HepG2 (cell line): ENCODE results near the gene ANKRD7. TPM values are rescaled to one million over a fixed set of nuclear protein-coding genes. Genes with fewer than 3 reads are reported as not detected.

ENCODE experiments used
- BORCS8-MEF2B ChIP-seq: sonication (generic); formaldehyde crosslinking; IDR thresholded peaks from 2 replicates; pipeline ENCODE4 v1.8.0; 2022; ENCODE audit warnings: mild to moderate bottlenecking, missing genetic modification reagents
- BRD4 ChIP-seq: sonication (generic); formaldehyde crosslinking; IDR thresholded peaks from 2 replicates; pipeline ENCODE4 v1.4.0; 2020; ENCODE audit warnings: missing genetic modification reagents
- CERS6 ChIP-seq: sonication (generic); formaldehyde crosslinking; IDR thresholded peaks from 2 replicates; pipeline ENCODE4 v1.5.0; 2020; ENCODE audit warnings: missing genetic modification reagents
- GATAD2A ChIP-seq: IDR thresholded peaks from 2 replicates; pipeline ENCODE4 v1.6.1; 2016
- KMT2A ChIP-seq: sonication (generic); formaldehyde crosslinking; IDR thresholded peaks from 2 replicates; pipeline ENCODE4 v1.4.0; 2020; ENCODE audit warnings: missing genetic modification reagents
- MEIS2 ChIP-seq: sonication (generic); formaldehyde crosslinking; IDR thresholded peaks from 2 replicates; pipeline ENCODE4 v1.9.0; 2021; ENCODE audit warnings: mild to moderate bottlenecking, missing genetic modification reagents
- NCOA2 ChIP-seq: sonication (generic); formaldehyde crosslinking; IDR thresholded peaks from 2 replicates; pipeline ENCODE4 v1.8.0; 2022; ENCODE audit warnings: inconsistent platforms
- NFKBIZ ChIP-seq: IDR thresholded peaks from 2 replicates; pipeline ENCODE4 v1.6.1; 2018; ENCODE audit warnings: missing genetic modification reagents, missing compliant biosample characterization
- NFYB ChIP-seq: sonication (generic); formaldehyde crosslinking; IDR thresholded peaks from 2 replicates; pipeline ENCODE4 v1.4.0; 2020; ENCODE audit warnings: missing genetic modification reagents
- NONO ChIP-seq, 2 experiments: fragments of 450-650 bp in 1 of 2; sonication (generic) in 1 of 2; formaldehyde crosslinking in 1 of 2; IDR thresholded peaks in 1 of 2; conservative IDR thresholded peaks in 1 of 2; 2 replicates each; pipeline versions ENCODE4 v1.6.1 to v1.8.0; 2017 to 2022; ENCODE audit warnings: mild to moderate bottlenecking in 1 of 2, missing genetic modification reagents in 1 of 2, moderate library complexity in 1 of 2
- NR0B2 ChIP-seq: sonication (generic); formaldehyde crosslinking; IDR thresholded peaks from 2 replicates; pipeline ENCODE4 v1.4.0; 2020; ENCODE audit warnings: mild to moderate bottlenecking, missing genetic modification reagents
- RFXAP ChIP-seq: sonication (generic); formaldehyde crosslinking; IDR thresholded peaks from 2 replicates; pipeline ENCODE4 v1.4.0; 2020; ENCODE audit warnings: missing genetic modification reagents, borderline replicate concordance
- SP2 ChIP-seq: sonication (generic); formaldehyde crosslinking; IDR thresholded peaks from 2 replicates; pipeline ENCODE4 v1.5.1; 2020; ENCODE audit warnings: mild to moderate bottlenecking, missing genetic modification reagents
- TBX2 ChIP-seq: sonication (generic); formaldehyde crosslinking; IDR thresholded peaks from 2 replicates; pipeline ENCODE4 v1.5.0; 2020; ENCODE audit warnings: missing genetic modification reagents, mild to moderate bottlenecking, borderline replicate concordance
- XRCC5 ChIP-seq: fragments of 200-400 bp; formaldehyde crosslinking; optimal IDR thresholded peaks from 2 replicates; pipeline ENCODE3; 2017; ENCODE audit warnings: mild to moderate bottlenecking, low read length
- ZNF143 ChIP-seq: sonication (generic); formaldehyde crosslinking; IDR thresholded peaks from 2 replicates; pipeline ENCODE4 v1.4.0; 2020; ENCODE audit warnings: missing genetic modification reagents
- ZNF263 ChIP-seq: sonication (generic); formaldehyde crosslinking; IDR thresholded peaks from 2 replicates; pipeline ENCODE4 v1.4.0; 2020; ENCODE audit warnings: missing genetic modification reagents
- ZNF333 ChIP-seq: sonication (generic); formaldehyde crosslinking; IDR thresholded peaks from 2 replicates; pipeline ENCODE4 v1.4.0; 2020; ENCODE audit warnings: mild to moderate bottlenecking, missing genetic modification reagents, borderline replicate concordance
- ZNF468 ChIP-seq: sonication (generic); formaldehyde crosslinking; IDR thresholded peaks from 2 replicates; pipeline ENCODE4 v1.8.0; 2022; ENCODE audit warnings: mild to moderate bottlenecking, moderate library complexity, missing genetic modification reagents
- ZSCAN31 ChIP-seq: sonication (generic); formaldehyde crosslinking; IDR thresholded peaks from 2 replicates; pipeline ENCODE4 v1.5.0; 2020; ENCODE audit warnings: low read depth, mild to moderate bottlenecking, missing genetic modification reagents
- polyA plus RNA-seq, 8 experiments: library from polyadenylated mRNA; depleted of rRNA in 3 of 8; stranded (reverse) in 7 of 8; unstranded in 1 of 8; fragments of >200 nt; fragmentation: Illumina TruSeq in 4 of 8; extraction: Trizol in 4 of 8; gene quantifications; 2 replicates each; pipeline versions ENCODE4 v1.2.1 to v1.2.3, GENCODE V29; 2011 to 2016; ENCODE audit warnings: low read depth in 4 of 8, missing spikeins in 1 of 8, mixed read lengths in 1 of 8; ENCODE audit not compliant: insufficient read depth in 1 of 8
- total RNA-seq, 5 experiments: library from RNA; depleted of rRNA; stranded (reverse); fragments of >200 nt; fragmentation: Illumina TruSeq; extraction: Trizol; gene quantifications; 2 replicates each; pipeline ENCODE4 v1.2.3, GENCODE V29; 2016; ENCODE audit warnings: low read depth in 1 of 5
- TF ChIP-seq, protein P1 (sequence below): sonication (generic); formaldehyde crosslinking; IDR thresholded peaks from 2 replicates; pipeline ENCODE4 v1.4.0; 2020; ENCODE audit warnings: missing genetic modification reagents
- TF ChIP-seq, protein P2 (sequence below): IDR thresholded peaks from 2 replicates; pipeline ENCODE4 v1.6.1; 2018; ENCODE audit warnings: missing genetic modification reagents

ANKRD7 gene
- total and polyA plus RNA-seq, 2 of the 13 experiments (the other 11 are each of a cell fraction or from before 2014, with no cell fraction given) = not detected

- TF ChIP-seq BRD4 (CRISPR knock-in tag) (no peak; the same call in 1 of the 2 replicates), NCOA2 (CRISPR knock-in tag) (0 out of 2 replicates have a peak, but pooled peaks have one; percentile 18), KMT2A (CRISPR knock-in tag) (peak; percentile 99), NR0B2 (CRISPR knock-in tag) (peak; percentile 74; the same call in 1 of the 2 replicates), SP2 (CRISPR knock-in tag) (peak; percentile 42), ZNF333 (CRISPR knock-in tag) (no peak), GATAD2A (CRISPR knock-in tag) (peak; percentile 9; the same call in 1 of the 2 replicates), BORCS8-MEF2B (CRISPR knock-in tag) (peak; percentile 70; the same call in 1 of the 2 replicates), XRCC5 (peak; percentile 15), ZNF263 (no peak), TBX2 (peak; percentile 43; the same call in 1 of the 2 replicates), NFKBIZ (CRISPR knock-in tag) (no peak), ZNF143 (CRISPR knock-in tag) (no peak; the same call in 1 of the 2 replicates), CERS6 (CRISPR knock-in tag) (no peak), NFYB (peak; percentile 77), ZSCAN31 (peak; percentile 31; the same call in 1 of the 2 replicates), RFXAP (CRISPR knock-in tag) (0 out of 2 replicates have a peak, but pooled peaks have one; percentile 21), MEIS2 (no peak; the same call in 1 of the 2 replicates), NONO (IDR thresholded peaks at IDR 0.05) (no peak), NONO (CRISPR knock-in tag; conservative IDR thresholded peaks at IDR 0.05) (0 out of 2 replicates have a peak, but pooled peaks have one; percentile 42), ZNF468 (CRISPR knock-in tag) (no peak)
- TF ChIP-seq, protein P1, sequence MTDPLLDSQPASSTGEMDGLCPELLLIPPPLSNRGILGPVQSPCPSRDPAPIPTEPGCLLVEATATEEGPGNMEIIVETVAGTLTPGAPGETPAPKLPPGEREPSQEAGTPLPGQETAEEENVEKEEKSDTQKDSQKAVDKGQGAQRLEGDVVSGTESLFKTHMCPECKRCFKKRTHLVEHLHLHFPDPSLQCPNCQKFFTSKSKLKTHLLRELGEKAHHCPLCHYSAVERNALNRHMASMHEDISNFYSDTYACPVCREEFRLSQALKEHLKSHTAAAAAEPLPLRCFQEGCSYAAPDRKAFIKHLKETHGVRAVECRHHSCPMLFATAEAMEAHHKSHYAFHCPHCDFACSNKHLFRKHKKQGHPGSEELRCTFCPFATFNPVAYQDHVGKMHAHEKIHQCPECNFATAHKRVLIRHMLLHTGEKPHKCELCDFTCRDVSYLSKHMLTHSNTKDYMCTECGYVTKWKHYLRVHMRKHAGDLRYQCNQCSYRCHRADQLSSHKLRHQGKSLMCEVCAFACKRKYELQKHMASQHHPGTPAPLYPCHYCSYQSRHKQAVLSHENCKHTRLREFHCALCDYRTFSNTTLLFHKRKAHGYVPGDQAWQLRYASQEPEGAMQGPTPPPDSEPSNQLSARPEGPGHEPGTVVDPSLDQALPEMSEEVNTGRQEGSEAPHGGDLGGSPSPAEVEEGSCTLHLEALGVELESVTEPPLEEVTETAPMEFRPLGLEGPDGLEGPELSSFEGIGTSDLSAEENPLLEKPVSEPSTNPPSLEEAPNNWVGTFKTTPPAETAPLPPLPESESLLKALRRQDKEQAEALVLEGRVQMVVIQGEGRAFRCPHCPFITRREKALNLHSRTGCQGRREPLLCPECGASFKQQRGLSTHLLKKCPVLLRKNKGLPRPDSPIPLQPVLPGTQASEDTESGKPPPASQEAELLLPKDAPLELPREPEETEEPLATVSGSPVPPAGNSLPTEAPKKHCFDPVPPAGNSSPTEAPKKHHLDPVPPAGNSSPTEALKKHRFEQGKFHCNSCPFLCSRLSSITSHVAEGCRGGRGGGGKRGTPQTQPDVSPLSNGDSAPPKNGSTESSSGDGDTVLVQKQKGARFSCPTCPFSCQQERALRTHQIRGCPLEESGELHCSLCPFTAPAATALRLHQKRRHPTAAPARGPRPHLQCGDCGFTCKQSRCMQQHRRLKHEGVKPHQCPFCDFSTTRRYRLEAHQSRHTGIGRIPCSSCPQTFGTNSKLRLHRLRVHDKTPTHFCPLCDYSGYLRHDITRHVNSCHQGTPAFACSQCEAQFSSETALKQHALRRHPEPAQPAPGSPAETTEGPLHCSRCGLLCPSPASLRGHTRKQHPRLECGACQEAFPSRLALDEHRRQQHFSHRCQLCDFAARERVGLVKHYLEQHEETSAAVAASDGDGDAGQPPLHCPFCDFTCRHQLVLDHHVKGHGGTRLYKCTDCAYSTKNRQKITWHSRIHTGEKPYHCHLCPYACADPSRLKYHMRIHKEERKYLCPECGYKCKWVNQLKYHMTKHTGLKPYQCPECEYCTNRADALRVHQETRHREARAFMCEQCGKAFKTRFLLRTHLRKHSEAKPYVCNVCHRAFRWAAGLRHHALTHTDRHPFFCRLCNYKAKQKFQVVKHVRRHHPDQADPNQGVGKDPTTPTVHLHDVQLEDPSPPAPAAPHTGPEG (CRISPR knock-in tag) = 0 out of 2 replicates have a peak, but pooled peaks have one; percentile 55
- TF ChIP-seq, protein P2, sequence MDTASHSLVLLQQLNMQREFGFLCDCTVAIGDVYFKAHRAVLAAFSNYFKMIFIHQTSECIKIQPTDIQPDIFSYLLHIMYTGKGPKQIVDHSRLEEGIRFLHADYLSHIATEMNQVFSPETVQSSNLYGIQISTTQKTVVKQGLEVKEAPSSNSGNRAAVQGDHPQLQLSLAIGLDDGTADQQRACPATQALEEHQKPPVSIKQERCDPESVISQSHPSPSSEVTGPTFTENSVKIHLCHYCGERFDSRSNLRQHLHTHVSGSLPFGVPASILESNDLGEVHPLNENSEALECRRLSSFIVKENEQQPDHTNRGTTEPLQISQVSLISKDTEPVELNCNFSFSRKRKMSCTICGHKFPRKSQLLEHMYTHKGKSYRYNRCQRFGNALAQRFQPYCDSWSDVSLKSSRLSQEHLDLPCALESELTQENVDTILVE (CRISPR knock-in tag) = no peak
Measured at GRCh38 chr7:118183786-118184564, 40.5 kb upstream of the ANKRD7 start, which contains the start of gene LSM8 (continued).
